ENCODE data around the gene PARP12.

PARP12 gene

DNA sequence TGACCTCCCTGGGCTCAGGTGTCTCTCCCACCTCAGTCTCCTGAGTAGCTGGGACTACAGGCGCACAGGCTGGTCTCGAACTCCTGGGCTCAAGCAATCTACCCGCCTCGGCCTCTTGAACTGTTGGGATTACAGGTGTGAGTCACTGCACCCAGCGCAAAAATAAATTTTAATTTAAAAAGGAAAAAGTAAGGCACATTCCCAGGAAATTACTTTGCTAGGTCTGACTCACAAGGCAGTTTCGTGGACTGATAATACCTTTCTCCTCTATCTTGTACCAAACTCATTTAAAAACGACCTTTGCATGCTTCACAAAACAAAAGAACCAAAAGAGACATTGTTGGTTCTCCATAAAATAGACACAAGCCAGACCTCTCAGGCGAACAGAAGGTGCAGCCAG is 29.7 kb downstream of the PARP12 start:
- DNase-seq: no peak

DNA sequence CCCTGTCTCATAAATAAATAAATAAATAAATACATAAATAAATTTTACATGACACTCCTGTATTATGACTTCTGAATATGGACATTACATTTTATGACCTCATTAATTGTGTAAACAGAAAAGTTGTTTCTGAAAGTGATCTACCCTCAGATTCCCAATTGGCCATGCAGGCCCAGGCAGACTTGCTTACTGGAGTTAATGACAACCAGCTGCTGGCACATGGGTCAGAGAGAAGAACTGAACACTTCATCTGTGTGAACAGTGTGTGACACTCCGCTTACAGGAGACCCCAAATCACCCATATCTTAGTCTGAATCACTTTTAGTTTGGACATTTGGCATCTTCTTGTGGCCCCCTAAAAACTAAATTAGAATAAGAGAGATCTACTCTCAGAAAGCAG is 31.4 kb downstream of the PARP12 start:
- DNase-seq: no peak

DNA sequence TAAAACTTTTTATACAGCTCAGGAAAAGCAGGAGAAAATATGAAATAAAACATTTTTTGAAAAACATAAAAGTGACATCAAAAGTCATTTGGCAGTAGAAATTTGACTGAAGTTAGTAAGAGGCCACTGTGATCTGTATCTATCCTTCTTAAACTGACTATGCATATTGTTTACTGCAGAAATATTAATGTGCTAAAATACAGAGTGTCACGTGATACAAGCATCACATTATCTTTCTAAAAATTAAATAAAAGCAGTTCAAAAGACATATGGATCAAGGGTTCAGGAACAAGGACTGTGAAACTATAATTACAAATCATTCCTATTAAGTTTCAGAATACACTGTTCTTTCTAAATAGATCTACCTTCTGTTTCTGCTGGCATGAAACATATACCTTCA is 33.7 kb downstream of the PARP12 start:
- no peak for DNase-seq

DNA sequence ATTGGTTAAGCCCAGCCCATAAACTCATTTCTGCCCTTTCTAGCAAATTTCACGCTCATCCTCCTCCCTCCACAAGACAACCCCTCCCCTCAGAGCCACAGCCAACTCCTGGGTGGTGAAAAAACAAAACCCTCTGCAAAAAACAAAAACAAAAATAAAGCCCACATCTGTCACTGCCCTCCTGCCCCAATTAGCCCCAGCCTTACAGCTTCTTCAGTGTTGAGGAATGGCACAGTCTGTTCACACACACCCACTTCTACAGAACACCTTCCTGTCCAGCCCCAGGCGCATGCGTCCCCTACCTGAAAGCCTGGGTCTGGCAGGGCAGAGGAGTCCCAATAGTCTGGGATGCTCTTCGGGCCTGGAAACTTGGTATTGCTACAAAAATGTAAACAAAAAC is 34.4 kb downstream of the PARP12 start:
- DNase-seq: no peak

DNA sequence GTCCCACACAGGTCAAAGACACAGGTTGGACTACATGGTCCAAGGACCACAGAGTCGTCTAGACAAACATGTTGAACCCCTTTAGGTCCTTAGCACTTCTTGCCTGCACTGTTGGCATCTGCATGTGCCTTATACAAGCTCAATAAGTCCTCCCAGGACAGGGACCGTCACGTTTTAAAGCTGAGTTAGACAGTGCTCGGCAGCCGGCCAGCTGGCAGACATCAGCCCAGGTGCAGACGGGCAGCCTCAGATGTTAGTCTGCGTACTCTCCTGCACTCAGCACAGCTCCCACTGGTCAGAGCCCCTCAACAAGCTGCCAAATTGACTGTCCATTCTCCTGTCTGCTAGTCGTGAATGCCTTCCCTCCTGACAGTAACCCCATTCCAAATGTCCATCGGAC is 34.9 kb downstream of the PARP12 start:
- no peak for DNase-seq

DNA sequence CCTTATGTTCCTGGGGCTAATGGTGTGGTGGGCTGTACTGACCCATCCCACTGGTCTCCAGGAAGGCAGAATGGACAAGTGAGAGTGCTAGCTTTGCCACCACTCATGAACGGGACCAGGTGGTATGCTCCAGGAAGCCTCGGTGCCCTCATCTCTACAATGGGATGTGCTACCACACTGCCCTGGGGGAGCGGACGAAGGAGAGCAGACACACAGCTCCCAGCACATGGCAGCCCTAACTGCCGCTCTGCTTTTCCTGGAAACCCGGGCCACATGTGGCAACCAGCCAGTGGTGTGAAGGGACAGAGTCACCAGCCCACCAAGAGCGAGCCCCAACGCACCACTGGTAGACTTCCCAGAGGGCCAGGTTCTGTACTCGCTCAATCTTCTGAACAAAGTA is 35.8 kb downstream of the PARP12 start:
- DNase-seq: no peak

DNA sequence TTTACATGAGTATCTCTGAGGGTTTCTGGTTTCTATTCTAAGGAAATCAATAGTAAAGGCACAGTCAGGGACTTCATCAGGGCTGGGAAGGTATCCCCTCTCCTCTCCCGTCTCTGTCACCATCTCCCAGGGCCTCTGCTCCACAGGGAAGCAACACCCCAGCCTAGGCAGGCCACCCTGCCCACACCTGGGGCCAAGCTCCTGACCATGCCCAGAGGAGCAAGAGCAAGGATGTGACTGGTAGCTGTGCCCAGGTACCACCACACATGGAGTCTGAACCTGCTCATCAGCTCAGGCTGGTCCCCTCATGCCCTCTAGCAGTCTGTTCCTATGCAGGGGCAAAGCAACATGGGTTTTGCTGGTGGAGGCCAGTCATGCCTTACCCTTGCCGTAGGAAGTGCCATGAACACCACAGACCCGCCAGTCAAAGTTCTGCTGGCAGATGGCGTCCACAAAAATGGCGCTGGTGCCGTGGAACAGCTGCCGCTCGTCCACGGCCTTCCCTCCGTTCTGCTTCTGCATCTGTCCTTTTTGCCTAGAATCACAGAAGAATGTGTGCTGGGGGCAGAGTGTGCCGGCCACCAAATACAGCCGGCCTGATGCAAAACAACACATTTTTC is 36.8 kb downstream of the PARP12 start:
- DNase-seq: no peak

DNA sequence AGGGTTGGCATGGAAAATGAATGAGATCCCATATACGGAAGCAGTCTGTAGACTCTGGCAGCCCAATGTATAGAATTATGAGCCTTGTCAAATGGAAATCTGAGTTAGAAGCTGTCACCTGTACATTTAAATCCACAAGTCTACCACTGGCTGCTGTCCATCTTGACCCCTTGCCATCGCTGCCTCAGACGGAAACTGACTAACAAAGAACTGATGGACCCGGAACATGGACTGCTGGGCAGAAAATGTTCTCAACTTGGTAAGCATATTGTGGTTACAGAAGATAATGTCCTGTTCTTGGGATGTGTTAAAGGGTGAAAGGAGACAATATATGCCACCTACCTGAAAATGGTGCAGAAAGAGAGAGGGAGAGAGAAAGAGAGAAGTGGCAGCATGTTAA is 37.5 kb downstream of the PARP12 start:
- no peak for DNase-seq

DNA sequence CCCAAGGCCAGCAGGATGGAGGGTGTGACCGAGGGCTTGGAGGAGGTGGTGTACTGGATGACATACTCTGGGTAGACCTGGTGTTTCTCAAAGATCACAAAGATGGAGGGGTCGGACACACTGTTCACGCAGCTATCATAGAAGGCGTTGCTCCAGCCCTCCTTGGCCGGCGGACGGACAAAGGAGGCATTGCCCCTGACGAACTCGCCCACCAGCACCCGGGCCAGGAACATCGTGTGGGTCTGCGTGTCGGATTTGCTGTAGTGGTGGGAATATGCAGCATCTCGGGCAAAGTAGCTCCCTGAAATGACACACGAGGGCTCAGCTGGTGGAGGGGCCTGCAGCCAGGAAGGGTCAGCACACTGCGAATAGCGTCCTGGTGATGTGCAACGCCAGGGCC is 38.2 kb downstream of the PARP12 start:
- no peak for DNase-seq

DNA sequence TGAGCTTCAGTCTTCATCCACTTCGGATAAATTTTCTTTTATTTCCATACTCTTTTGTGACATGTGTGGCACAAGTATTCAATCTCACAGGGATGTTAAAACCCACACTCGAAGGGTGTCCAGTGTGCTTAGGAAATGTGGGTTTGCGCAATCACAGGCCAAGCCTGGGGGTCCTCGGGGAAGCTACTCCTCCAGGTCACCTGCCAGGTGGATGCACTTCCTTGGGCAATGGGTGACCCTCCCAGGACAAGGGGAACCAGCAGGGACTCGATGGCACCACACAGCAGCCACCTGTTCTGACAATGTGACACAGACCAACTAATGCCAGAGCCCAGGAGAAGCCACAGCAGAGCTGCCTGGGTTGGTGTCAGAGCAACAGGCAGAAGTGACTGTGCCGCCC is 39.0 kb downstream of the PARP12 start:
- DNase-seq: no peak

DNA sequence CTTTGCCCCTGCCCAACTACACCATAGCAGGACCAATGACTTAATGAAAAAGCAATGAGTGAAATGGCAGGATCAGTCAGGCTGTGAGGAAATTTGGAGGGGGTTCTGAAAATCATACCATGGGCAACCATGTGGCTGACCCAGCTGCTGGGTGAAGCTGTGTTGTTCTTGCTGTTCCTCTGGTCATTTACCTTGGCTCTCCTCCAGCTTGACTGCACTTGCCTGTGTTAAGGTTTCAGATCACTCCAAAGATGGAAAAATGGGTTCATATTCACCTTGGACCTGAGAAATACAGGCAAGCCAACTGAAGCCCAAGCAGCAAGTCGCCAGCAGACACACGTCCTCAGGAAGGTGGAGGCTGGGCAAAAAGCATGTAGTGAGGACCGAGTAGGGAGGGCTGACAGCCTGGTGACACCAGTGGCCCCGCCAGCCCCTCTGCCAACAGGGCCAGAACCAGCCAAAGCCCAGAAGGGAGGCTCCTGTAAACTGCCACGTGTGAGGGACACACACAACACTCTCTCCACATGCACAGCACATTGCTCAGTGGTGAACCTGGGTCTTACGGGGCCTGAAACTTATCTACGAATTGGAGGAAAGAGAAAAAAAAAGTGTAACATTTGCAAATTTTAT is 40.1 kb downstream of the PARP12 start:
- DNase-seq: no peak

DNA sequence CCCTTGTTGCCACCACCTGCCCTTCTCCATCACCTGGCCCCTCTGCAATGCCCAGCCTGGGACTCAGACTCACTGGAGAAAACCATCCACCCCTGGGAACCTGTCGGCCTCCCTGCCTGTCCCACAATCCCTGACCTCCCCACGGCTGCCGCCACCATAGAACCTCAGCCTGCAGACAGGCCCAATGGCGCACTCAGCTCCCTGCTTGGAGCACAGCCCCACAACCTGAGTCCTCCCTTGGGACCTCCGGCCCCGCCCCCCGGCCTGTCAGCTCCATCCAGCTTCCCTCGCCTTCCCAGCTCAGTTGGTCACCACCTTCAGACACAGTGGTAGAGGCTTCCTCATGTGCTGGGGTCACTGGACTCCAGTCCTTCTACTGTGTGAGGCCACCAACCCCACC is 41.1 kb downstream of the PARP12 start:
- no peak for DNase-seq

DNA sequence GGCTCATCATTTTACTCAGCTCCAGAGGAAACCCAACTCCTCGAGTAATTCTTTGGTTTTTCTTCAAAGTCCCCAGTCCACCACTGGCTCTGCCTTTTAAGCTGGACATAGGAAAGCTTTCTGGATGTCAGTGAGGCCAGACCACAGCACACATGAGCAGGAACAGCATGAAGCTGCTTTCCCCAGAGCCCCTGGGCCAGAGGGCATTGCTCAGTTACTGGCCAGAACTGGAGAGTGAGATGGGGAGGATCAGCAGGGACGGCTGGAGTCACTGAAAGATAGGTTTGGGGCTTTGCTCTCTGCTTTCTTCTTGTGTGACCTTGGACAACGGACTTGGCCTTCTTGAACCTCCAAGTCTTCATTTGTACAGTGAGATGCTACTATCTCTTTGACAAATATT is 43.1 kb downstream of the PARP12 start:
- DNase-seq: no peak

DNA sequence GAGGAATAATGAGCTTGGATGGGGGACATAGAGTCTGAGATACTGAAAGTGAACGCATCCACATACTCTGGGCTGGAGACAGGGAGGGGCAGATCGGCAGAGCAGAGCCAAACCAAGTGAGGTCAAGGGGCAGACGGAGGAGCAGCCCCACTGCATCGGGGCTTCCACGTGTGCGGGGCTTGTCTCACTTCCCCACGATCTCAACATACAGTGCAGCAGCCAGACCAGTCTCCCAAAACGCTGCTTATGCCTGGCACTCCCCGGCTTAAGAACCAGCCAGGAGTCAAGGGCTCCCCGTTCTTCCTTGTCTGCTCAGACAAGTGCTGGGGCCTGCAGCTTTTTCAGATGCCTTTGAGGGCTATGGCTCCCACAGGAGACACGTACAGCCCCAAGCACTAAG is 43.6 kb downstream of the PARP12 start:
- no peak for DNase-seq

DNA sequence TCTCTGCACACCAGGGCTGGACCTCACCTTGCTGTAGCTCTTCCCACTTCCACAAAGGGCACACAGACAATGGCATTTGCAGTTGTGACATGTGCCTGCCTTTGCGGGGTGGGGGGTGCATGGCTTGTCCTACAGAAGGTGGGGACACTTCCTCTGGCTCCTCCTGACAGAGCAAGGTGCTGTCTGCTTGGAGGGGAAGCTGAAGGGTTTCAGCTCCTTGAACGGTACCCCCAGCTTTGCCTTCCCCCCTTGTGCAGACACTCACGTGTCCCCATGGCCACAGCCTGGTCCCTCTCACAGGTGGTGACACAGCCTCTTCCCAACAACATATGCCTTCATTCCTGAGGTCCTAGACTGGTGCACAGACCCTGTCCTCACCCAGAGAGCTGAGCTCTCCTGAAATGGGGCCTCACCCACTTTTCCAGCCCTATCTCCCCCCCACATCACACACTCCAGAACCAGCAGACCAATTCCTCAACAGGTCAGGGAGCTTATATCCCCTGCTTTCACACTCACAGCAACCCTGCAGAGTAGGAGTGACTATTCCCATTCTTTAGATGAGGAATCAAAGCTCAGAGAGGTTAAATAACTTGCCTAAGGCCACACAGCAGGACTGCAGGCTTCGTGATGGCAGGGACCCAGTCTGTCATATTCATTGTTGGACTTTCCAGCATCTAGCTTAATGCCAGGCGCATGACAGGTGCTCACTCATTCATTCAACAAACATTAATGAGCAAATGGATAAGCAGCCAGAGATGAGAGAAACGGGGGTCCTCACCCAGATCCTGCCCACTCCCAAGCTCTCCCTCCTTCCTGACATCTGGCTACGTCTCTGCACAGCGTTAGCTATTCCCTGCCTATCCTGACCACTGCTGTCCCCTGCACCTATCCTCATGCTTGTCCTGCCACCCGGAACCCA is 44.4 kb downstream of the PARP12 start:
- DNase-seq: no peak

DNA sequence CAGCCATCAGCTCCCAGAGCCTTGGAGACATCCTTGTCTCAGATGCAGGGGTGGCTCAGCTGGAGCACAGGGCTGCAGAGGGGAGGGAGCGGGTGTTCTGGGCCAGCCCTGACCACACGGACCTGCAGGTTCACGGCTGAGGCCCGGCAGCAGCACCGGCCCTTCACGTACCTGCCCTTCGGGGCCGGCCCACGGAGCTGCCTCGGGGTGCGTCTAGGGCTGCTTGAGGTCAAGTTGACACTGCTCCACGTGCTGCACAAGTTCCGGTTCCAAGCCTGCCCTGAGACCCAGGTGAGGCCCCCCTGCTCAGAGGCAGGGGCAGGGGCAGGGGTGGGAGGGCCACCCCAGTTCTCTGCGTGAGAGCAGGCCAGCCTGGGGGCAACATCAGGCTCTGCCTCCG is 45.2 kb downstream of the PARP12 start:
- no peak for DNase-seq

DNA sequence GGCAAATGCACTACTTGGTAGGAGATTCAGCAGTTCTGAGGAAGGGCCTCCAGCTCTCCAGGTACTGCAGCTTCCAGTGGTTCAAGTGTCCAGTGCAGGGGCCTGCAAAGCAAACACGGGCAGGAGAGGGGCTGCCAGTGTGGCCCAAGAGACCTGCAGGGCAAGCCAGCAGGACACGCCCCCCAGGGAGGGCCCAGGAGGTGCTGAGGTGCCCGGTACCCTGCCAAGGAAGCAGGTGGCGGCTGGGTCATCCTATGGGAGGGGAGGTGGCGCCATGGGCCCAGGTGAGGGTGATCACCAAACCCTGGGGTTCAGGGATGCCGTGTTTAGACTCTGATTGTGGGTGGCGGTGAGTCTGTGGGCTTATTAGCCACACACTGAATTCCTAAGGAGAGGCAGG is 45.7 kb downstream of the PARP12 start:
- DNase-seq: no peak

DNA sequence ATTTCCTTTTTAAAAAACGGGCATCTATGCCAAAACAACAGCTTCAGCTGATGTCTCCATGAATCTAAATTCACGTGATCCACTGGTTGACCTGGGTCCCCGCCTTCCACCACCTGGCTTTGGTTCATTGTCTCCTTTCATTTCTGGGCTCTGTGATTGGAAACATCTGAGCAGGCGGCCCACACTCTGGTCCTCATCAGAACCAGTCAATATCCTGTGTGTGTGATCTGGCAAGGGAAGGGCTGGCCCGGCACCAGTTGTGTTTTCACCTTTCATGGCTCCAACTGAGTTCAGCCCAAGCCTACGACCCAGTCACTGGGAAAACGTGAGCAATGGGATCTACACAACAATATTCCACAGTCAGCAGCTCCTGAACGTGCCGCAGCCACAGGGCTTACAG is 46.2 kb downstream of the PARP12 start:
- no peak for DNase-seq

DNA sequence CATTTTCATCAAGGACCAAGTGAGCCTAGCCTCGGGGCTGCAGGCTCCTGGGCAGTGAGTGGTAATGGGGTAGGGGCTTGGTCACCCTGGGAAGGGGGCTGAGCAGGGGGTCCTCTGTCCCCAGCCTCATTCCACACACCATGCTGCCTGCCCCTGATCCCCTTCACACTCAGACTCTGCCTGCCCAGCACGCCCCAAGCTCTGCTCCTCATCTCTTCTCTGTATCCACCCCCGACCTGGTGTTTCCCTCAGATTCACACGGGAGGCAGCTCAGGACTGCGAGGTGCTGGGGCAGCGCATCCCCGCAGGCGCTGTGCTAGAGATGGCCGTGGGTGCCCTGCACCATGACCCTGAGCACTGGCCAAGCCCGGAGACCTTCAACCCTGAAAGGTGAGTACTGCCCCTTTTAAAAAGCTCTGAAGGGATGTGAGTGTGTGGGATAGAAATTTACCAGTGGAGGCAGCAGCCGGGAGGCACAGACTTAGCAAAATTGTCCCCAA is 47.2 kb downstream of the PARP12 start:
- no peak for DNase-seq

DNA sequence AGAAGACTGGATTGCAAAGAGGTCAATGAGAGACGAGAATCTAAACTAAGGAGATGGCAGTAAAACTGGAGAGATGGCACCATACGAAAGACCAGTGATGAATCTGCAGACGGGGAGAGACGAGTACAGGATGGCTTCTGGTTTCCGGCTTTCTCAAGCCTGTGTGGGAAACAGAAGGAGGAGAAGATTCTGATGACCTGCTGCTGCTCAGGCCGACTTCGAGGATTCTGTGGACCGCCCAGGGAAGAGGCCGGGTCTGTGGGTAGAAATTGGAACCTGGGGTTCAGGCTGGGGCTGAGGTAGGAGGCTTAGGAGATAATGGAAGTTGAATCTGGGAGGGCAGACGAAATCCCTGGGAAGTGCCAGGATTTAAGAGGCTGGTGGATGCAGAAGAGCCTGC is 48.6 kb downstream of the PARP12 start:
- no peak for DNase-seq

DNA sequence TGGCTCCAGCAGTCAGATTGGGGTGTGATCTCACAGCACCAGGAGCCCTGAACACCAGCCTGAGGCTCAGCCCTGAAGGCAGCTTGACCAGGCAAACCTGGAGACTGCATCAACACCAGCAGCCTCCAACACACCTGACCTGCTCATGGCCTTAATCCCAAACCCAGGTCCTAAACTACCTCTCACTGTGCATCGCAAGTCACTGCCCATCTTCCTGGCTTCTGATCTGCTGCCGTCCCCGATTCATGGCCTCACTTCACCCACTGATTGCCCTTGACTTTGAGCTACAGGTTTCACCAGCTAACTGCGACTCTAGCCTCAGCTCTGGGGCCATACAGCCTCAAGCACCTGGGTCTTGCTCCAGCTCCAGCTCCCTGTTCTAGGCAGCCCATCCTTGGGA is 49.1 kb downstream of the PARP12 start:
- DNase-seq: no peak

DNA sequence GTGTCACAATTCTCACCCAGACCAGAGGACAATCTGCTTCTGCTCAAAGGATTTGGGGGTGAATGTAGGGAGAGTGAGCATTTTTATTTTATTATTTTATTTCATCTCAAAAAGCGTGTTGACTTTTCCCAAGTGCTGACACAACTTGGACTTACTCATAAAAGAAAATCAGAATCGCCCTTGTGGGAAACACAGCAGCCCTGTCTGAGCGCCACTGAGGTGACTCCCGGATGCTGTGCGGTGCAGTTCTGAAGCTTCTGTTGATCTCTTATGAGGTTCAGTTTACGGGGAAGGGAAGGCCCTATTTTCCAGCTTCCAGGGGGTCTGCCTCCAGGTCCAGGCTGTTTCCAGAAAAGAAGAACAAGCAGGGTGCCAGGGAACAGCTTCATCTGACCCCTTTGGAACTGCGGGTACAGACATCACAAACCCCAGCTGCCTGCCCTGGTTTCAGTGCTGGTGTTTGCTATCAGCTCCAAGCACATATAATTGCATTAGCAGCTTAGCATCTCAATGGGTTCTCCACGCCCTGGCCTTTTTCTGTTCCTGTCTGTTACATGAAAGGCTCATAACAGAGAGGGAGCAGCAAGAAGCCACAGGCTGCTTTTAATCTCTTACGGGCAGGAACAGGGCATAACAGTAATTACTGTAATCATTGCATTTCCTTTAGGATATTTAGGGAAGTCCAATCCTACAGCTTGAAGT is 52.4 kb downstream of the PARP12 start:
- no peak for DNase-seq

DNA sequence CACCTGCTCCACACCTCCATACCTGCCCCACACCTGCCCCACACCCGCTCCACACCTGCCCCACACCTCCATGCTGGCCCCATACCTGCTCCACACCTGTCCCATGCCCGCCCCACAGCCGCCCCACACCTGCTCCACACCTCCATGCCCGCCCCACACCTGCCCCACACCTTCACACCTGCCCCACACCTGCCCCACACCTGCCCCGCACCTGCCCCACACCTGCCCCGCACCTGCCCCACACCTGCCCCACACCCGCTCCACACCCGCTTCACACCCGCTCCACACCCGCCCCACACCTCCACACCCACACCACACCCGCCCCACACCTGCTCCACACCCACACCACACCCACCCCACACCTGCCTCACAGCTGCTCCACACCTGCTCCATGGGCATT is 53.0 kb downstream of the PARP12 start:
- no peak for DNase-seq

Measured in GOT3 (cell line).